Duodenal mucosa (tissue), 2 donors: Measurements from ENCODE around the gene TPBGL.

Experiments used
- H3K27ac ChIP-seq: one replicate; pipeline ENCODE4 v1.7.0; 2013; ENCODE audit warnings: low read depth, low read length
- H3K27me3 ChIP-seq, 2 donors: one replicate each; pipeline ENCODE4 v1.7.0; 2013; ENCODE audit warnings: low read length in 2 of 2, control low read depth in 1 of 2; ENCODE audit not compliant: insufficient read depth in 2 of 2, control insufficient read depth in 1 of 2
- H3K36me3 ChIP-seq, 2 donors: one replicate each; pipeline ENCODE4 v1.7.0; 2013; ENCODE audit warnings: low read length in 2 of 2, control low read depth in 1 of 2; ENCODE audit not compliant: insufficient read depth in 2 of 2, control insufficient read depth in 1 of 2
- H3K4me1 ChIP-seq, 2 donors: one replicate each; pipeline ENCODE4 v1.7.0; 2013; ENCODE audit warnings: low read length in 2 of 2, control low read depth in 1 of 2; ENCODE audit not compliant: insufficient read depth in 2 of 2, control insufficient read depth in 1 of 2
- H3K4me3 ChIP-seq, 2 donors: one replicate each; pipeline ENCODE4 v1.7.0; 2013; ENCODE audit warnings: low read length in 2 of 2, low read depth in 1 of 2
- H3K9ac ChIP-seq, 2 donors: one replicate each; pipeline ENCODE4 v1.7.0; 2013; ENCODE audit warnings: low read length in 2 of 2, low read depth in 1 of 2
- H3K9me3 ChIP-seq, 2 donors: one replicate each; pipeline ENCODE4 v1.7.0; 2013; ENCODE audit warnings: low read length in 2 of 2, control low read depth in 1 of 2; ENCODE audit not compliant: control insufficient read depth in 1 of 2

The TPBGL gene

DNA sequence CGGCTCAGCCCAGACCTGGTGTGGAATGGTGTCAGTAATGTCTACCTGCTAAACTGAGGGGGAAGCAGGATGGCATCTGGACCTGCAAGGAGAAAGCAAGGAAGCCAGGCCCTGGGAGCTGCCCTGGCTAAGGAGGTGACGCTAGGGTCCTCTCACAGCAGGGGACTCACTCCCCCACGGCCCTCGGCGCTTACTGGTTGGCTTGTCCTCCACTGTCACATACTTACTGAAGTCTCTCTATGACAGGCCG is 48.9 kb downstream of the TPBGL start:
- H3K4me1 ChIP-seq, result no peaks in the 10 kb centered on the region
- H3K4me3 ChIP-seq, result no peak overlapping the region
- no peaks in the 10 kb centered on the region for H3K9me3 ChIP-seq
- peaks cover 26 to 43% of the 10 kb centered on the region in 2 donors for H3K36me3 ChIP-seq
- H3K27me3 ChIP-seq, result no peaks in the 10 kb centered on the region
- no peak overlapping the region for H3K9ac ChIP-seq
- H3K27ac ChIP-seq, result no peak overlapping the region

GRCh38 chr11:75289919-75290318 is 49.3 kb downstream of the TPBGL start:
- no peak overlapping the region for H3K27ac ChIP-seq
- H3K36me3 ChIP-seq, result peaks cover 26 to 42% of the 10 kb centered on the region in 2 donors

GRCh38 chr11:75291741-75292140 is 51.2 kb downstream of the TPBGL start:
- H3K27me3 ChIP-seq, result no peaks in the 10 kb centered on the region
- H3K9me3 ChIP-seq, result no peaks in the 10 kb centered on the region
- no peaks in the 10 kb centered on the region for H3K4me1 ChIP-seq
- no peak overlapping the region for H3K9ac ChIP-seq
- H3K4me3 ChIP-seq, result no peak overlapping the region
- peaks cover 18 to 34% of the 10 kb centered on the region in 2 donors for H3K36me3 ChIP-seq
- H3K27ac ChIP-seq, result no peak overlapping the region

More at GRCh38 chr11:75289919-75290318, 49.3 kb downstream of the TPBGL start:
- Histone ChIP-seq H3K9ac (no peak overlapping the region), H3K9me3 (no peaks in the 10 kb centered on the region), H3K27me3 (no peaks in the 10 kb centered on the region), H3K4me1 (no peaks in the 10 kb centered on the region), H3K4me3 (no peak overlapping the region)

DNA sequence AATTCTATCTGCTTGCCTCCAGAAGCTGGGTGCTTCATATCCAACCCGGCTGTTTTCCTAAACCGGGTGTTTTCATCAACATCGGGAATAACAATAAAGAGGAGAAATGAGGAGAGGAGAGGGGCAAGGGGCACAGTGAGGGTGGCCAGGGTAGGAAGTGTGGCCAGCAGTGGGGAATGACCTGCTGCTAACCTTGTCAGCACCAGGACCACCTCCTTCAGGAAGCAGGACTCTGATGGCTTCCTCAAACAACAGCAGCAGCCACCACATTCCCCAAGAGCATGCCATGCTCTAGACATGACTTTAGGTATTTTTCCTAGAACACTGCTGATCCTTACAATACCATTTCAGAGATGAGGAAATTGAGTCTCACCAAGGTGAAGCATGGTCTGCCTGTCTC is 52.4 kb downstream of the TPBGL start:
- H3K9ac ChIP-seq, result no peak overlapping the region
- H3K27ac ChIP-seq, result no peak overlapping the region
- H3K27me3 ChIP-seq, result no peaks in the 10 kb centered on the region
- no peaks in the 10 kb centered on the region for H3K9me3 ChIP-seq
- peaks cover 16 to 29% of the 10 kb centered on the region in 2 donors for H3K36me3 ChIP-seq
- H3K4me1 ChIP-seq, result no peaks in the 10 kb centered on the region
- no peak overlapping the region for H3K4me3 ChIP-seq
